ENCODE results near the gene WRNIP1. TPM values are rescaled to one million over a fixed set of nuclear protein-coding genes. Genes with fewer than 3 reads are reported as not detected.

Gene WRNIP1
- total RNA-seq, 1 experiment from 2014 or later, result 92.6 TPM

- DNase-seq (ENCODE audit: low spot score), result no peak
Observed at GRCh38 chr6:2805031-2805430, 39.8 kb downstream of the WRNIP1 start.

- no peak for DNase-seq (ENCODE audit: low spot score)
Observed at GRCh38 chr6:2806644-2807043, 41.5 kb downstream of the WRNIP1 start.

GRCh38 chr6:2807342-2808090, 42.3 kb downstream of the WRNIP1 start:
- no peak for DNase-seq (ENCODE audit: low spot score)

GRCh38 chr6:2809015-2809414, 43.8 kb downstream of the WRNIP1 start:
- DNase-seq (ENCODE audit: low spot score), result no peak

GRCh38 chr6:2810092-2810671, 45.0 kb downstream of the WRNIP1 start:
- peak; percentile 55 for DNase-seq (ENCODE audit: low spot score)

- no peak for DNase-seq (ENCODE audit: low spot score)
Observed at GRCh38 chr6:2812695-2813094, 47.5 kb downstream of the WRNIP1 start.

- DNase-seq (ENCODE audit: low spot score), result no peak
Observed at GRCh38 chr6:2816158-2816557, 51.0 kb downstream of the WRNIP1 start.

- peak; percentile 76 for DNase-seq (ENCODE audit: low spot score)
Observed at GRCh38 chr6:2817903-2818443, 52.8 kb downstream of the WRNIP1 start.

- peak; percentile 72 for DNase-seq (ENCODE audit: low spot score)
Observed at GRCh38 chr6:2818593-2818992, 53.4 kb downstream of the WRNIP1 start.

GRCh38 chr6:2819115-2819514, 53.9 kb downstream of the WRNIP1 start:
- no peak for DNase-seq (ENCODE audit: low spot score)

- no peak for DNase-seq (ENCODE audit: low spot score)
Observed at GRCh38 chr6:2819978-2820377, 54.8 kb downstream of the WRNIP1 start.

- DNase-seq (ENCODE audit: low spot score), result no peak
Observed at GRCh38 chr6:2820415-2820814, 55.2 kb downstream of the WRNIP1 start.

- DNase-seq (ENCODE audit: low spot score), result no peak
Observed at GRCh38 chr6:2821554-2821953, 56.4 kb downstream of the WRNIP1 start.

- peak; percentile 57 for DNase-seq (ENCODE audit: low spot score)
Observed at GRCh38 chr6:2823104-2823850, 58.1 kb downstream of the WRNIP1 start.

- DNase-seq (ENCODE audit: low spot score), result no peak
Observed at GRCh38 chr6:2826131-2826530, 60.9 kb downstream of the WRNIP1 start.

- no peak for DNase-seq (ENCODE audit: low spot score)
Observed at GRCh38 chr6:2827142-2827541, 61.9 kb downstream of the WRNIP1 start.

- no peak for DNase-seq (ENCODE audit: low spot score)
Observed at GRCh38 chr6:2828629-2829028, 63.4 kb downstream of the WRNIP1 start.

- DNase-seq (ENCODE audit: low spot score), result no peak
Observed at GRCh38 chr6:2829253-2829652, 64.1 kb downstream of the WRNIP1 start.

- no peak for DNase-seq (ENCODE audit: low spot score)
Observed at GRCh38 chr6:2830183-2830582, 65.0 kb downstream of the WRNIP1 start.

- no peak for DNase-seq (ENCODE audit: low spot score)
Observed at GRCh38 chr6:2831392-2831791, 66.2 kb downstream of the WRNIP1 start.

- DNase-seq (ENCODE audit: low spot score), result no peak
Observed at GRCh38 chr6:2834262-2834661, 69.1 kb downstream of the WRNIP1 start.
